AG20443 (cell line): ENCODE results near the gene EIF3A.

ENCODE experiments used
- DNase-seq: peaks from one replicate; pipeline ENCODE4 v3.0.0; 2012; ENCODE audit warnings: low spot score, mixed read lengths

EIF3A gene

GRCh38 chr10:119006451-119007210 lies 74.0 kb downstream of the EIF3A start:
- DNase-seq, result peak; percentile 91

DNA sequence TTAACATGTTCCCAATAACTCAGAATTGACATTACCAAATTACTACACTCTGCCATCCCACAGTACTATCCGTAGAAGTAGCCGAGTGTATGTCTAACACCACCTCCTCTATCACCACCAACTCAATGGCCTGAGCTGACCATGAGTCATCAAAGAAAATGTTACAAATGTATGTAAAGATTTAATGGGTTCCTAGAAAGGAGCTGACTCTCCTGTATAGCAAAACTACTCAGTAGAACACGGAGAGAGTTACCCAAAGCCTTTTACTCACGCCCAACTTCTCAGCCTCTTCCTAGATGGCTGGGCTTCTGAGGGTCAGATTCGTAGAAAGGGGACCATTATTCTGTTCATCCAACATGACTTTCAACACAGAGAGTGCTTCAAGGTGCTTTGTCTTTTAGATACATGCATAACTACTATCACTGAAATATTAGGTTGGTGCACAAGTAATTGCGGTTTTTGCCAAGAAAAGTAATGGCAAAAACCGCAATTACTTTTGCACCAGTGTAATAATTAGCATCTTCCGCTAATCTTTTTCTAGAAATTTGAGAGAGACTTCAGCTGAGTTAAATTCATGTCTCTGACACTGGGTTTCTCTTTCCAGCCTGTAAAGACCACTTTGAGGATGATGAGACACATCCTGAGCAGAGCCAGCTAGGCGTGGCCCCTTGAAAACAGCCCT lies 75.1 kb downstream of the EIF3A start:
- no peak for DNase-seq

DNA sequence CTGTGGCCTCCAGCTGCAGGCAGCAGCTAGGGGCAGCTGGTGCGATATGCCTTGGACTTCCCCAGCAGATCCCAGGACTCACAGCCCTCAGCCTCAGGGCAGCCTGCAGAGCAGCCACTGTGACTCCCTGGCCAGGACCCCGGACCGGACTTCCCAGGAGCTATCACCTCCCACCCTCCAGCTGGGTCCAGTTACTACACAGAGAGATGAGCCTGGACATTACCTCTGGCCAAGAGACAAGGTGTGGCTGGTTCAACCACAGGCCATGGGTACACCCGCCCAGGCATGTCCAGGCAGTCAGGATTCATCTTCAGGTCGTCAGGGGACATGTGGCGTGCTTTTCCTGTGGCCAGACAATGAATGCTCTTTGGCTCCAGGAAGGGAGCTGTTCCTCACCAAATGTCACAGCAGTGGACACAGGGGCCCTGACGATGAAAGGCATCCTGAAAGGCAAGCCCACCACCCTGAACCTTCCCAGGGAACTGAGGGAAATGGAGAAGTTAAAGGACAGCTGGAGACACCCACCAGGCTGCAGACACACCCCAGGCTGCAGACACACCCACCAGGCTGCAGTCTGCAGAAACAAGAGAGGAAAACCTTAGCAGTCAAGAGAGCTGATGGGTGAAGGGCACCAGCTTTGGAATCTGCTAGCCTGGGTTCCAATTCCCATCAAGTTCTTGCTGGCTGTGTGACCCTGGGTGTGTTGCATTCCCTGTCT lies 76.9 kb downstream of the EIF3A start:
- DNase-seq, result no peak

DNA sequence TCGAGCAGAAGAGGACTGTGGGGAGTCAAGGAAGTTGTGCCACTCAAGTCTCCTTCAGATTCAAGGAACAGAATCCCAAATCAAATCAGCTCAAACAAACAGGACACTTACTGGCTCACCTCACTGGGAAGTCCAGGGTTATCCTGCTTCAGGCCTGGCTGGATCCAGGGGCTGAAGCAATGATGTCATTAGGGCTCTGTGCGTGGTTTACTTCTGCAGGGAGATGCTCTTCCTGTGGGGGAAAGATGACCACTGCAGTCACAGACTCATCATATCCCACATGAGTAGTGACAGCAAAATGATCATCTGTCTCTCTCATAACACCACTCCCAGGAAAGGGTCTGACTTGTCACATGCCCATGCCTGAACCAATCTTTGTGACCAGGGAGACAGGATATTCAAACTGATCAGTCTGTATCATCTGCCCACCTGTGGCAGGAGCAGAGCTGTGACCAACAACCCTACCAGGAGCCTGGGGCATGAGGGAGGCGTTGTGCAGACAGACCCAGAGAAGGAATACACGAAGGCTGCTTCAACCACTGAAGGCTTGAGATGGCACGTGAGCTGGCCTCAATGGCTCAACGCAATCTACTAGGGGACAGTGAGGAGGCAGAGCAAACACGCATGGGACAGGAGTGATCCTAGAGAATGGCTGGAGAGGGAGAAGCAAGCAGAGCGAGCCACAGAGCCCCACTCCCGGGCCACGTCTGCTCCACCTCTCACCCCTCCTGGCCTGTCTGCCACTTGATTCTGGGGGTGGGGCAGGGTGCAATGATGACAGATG lies 78.7 kb downstream of the EIF3A start:
- no peak for DNase-seq

GRCh38 chr10:118998183-118998582 lies 82.4 kb downstream of the EIF3A start:
- DNase-seq, result no peak

DNA sequence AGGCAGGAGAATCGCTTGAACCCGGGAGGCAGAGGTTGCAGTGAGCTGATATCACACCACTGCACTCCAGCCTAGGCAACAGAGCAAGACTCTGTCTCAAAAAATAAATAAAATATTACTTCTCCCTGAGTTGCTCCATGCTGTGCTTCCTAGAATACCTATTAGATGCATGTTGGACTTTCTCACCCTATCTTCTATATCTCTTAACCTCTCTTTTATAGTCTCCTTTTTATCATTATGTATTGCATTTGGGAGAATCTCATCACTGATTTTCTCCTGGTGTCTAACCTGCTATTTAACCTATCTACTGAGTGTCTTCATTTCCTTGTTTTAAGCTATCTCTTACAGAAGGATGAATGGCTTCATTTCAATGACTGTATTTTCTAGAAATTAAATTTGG lies 83.2 kb downstream of the EIF3A start:
- no peak for DNase-seq

DNA sequence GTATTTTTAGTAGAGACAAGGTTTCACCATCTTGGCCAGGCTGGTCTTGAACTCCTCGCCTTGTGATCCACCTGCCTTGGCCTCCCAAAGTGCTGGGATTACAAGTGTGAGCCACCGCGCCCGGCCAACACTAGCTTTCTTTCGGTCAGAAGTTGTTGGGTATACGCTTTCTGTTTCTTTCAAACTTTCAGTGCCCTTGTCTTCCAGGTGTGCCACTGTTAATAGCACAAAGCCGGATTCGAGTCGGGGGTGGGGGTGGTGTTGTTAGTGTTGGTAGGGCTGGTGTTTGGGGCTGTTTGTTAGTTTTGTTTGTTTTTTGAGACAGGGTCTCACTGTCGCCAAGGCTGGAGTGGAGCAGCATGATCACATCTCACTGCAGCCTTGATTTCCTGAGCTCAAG lies 84.9 kb downstream of the EIF3A start:
- no peak for DNase-seq

GRCh38 chr10:118994321-118994720 lies 86.3 kb downstream of the EIF3A start:
- no peak for DNase-seq

DNA sequence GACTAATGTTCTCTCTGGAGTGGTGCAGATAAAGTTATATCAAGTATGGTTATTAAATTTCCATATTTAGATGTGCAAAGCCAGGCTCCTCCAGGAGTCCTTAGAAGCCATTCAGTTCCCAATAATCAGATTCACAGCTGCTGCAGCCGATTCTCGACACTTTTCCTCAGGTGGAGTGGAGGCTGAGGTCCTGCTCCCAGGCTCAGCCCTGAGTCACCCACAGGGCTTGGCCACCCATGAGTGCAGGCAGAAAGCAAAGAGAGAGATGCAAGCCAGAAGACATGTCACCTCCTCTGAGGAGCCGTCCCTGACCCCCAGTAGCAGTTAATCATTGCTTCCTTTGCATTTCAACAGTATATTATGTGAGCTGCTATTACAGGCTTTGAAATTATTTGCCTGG lies 87.4 kb downstream of the EIF3A start:
- no peak for DNase-seq

DNA sequence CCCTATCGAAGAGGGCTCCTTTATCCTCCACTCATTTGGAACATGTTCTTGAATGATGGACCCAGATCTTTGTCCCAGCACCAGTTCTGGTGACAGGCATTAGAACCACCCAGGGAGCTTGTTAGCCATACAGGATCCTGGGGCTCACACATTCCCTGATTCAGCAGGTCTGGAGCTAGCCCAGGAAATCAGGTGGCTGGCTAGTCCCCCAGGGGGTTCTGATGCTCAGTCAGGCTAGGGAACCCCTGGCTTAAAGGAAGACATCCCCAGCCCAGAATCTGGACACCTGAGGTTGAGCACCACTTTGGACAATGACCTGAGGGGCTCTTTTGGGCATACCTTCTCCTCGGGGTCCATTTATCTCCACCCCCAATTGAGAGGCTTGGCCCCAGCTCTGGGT lies 88.1 kb downstream of the EIF3A start:
- DNase-seq, result no peak

GRCh38 chr10:118990326-118990725 lies 90.3 kb downstream of the EIF3A start:
- DNase-seq, result no peak

- no peak for DNase-seq
Observed at GRCh38 chr10:118986815-118987790, 93.5 kb downstream of the EIF3A start.

GRCh38 chr10:118985576-118985975 lies 95.0 kb downstream of the EIF3A start:
- DNase-seq, result no peak
